HEK293 (cell line): ENCODE measurements around the gene BTBD9.

ENCODE experiments used
- GLI4 ChIP-seq: fragments of 450-650 bp; formaldehyde crosslinking; IDR thresholded peaks from 2 replicates; pipeline ENCODE4 v1.5.1; 2016; ENCODE audit warnings: missing biosample characterization, missing genetic modification characterization
- IKZF3 ChIP-seq: fragments of 450-650 bp; IDR thresholded peaks from 2 replicates; pipeline ENCODE4 v1.5.0; 2018; ENCODE audit warnings: missing biosample characterization, mild to moderate bottlenecking, missing genetic modification characterization, moderate library complexity
- KLF10 ChIP-seq: fragments of 450-650 bp; IDR thresholded peaks from 2 replicates; pipeline ENCODE4 v1.5.1; 2018; ENCODE audit warnings: missing biosample characterization, mild to moderate bottlenecking, missing genetic modification characterization
- ZBTB20 ChIP-seq: fragments of 450-650 bp; formaldehyde crosslinking; IDR thresholded peaks from 2 replicates; pipeline ENCODE4 v1.5.1; 2016; ENCODE audit warnings: missing biosample characterization, missing genetic modification characterization
- ZNF133 ChIP-seq: fragments of 450-650 bp; formaldehyde crosslinking; IDR thresholded peaks from 2 replicates; pipeline ENCODE4 v1.5.1; 2016; ENCODE audit warnings: missing biosample characterization, missing genetic modification characterization
- ZNF174 ChIP-seq: fragments of 450-650 bp; formaldehyde crosslinking; IDR thresholded peaks from 2 replicates; pipeline ENCODE4 v1.5.0; 2017; ENCODE audit warnings: missing biosample characterization, mild to moderate bottlenecking, missing genetic modification characterization
- ZNF292 ChIP-seq: fragments of 450-650 bp; formaldehyde crosslinking; IDR thresholded peaks from 2 replicates; pipeline ENCODE4 v1.5.1; 2016; ENCODE audit warnings: low read depth, missing biosample characterization, missing genetic modification characterization, borderline replicate concordance
- ZNF776 ChIP-seq: fragments of 450-650 bp; formaldehyde crosslinking; IDR thresholded peaks from 2 replicates; pipeline ENCODE4 v1.5.0; 2017; ENCODE audit warnings: missing biosample characterization, missing genetic modification characterization, borderline replicate concordance
- ZNF777 ChIP-seq: fragments of 450-650 bp; formaldehyde crosslinking; IDR thresholded peaks from 2 replicates; pipeline ENCODE4 v1.5.1; 2017; ENCODE audit warnings: missing biosample characterization, missing genetic modification characterization, borderline replicate concordance
- TF ChIP-seq, protein P1 (sequence below): fragments of 450-650 bp; formaldehyde crosslinking; IDR thresholded peaks from 2 replicates; pipeline ENCODE4 v1.5.1; 2016; ENCODE audit warnings: missing biosample characterization, missing genetic modification characterization

DNA sequence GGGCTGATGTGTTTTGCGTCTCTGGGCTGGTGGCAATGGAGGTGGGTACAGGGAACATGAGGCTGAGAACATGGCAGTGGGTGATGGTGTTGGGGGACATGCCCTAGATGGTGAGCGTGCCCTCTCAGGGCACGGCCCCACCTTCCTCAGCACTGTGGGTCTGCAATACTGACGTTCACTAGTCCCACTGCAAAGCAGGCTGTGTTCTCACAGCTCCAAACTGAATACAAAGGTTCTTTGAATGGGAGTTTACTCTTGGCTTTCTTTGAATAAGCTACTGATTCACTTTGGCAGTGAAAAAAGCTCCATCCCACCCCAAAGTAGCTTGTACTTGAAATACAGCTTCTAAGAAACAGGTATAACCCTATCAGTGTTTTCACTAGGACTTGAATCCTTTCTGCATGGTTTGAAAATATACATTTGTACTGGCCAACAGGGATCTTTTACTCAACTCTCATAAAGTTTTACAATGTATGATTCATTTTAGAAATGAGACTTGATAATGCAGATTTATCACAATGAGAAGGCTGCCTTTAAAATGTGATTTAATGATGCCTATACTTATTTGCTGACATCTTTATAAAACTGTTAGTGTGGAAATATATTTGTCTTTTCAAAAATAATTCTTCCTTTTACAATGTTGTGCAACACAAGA lies 419.5 kb downstream of the BTBD9 start:
- no peak for TF ChIP-seq ZNF133
- no peak for TF ChIP-seq KLF10 (tag by site-specific recombination)
- TF ChIP-seq IKZF3 (tag by site-specific recombination): no peak
- TF ChIP-seq ZBTB20 (tag by site-specific recombination): no peak
- TF ChIP-seq ZNF777 (tag by site-specific recombination): no peak
- TF ChIP-seq ZNF174 (tag by site-specific recombination): no peak
- TF ChIP-seq, protein P1, sequence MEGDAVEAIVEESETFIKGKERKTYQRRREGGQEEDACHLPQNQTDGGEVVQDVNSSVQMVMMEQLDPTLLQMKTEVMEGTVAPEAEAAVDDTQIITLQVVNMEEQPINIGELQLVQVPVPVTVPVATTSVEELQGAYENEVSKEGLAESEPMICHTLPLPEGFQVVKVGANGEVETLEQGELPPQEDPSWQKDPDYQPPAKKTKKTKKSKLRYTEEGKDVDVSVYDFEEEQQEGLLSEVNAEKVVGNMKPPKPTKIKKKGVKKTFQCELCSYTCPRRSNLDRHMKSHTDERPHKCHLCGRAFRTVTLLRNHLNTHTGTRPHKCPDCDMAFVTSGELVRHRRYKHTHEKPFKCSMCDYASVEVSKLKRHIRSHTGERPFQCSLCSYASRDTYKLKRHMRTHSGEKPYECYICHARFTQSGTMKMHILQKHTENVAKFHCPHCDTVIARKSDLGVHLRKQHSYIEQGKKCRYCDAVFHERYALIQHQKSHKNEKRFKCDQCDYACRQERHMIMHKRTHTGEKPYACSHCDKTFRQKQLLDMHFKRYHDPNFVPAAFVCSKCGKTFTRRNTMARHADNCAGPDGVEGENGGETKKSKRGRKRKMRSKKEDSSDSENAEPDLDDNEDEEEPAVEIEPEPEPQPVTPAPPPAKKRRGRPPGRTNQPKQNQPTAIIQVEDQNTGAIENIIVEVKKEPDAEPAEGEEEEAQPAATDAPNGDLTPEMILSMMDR (tag by site-specific recombination): no peak
- no peak for TF ChIP-seq ZNF776 (tag by site-specific recombination)
- no peak for TF ChIP-seq ZNF292 (tag by site-specific recombination)
- TF ChIP-seq GLI4 (tag by site-specific recombination): no peak
